H1 (cell line): ENCODE results near the gene SLC25A24. TPM values are rescaled to one million over a fixed set of nuclear protein-coding genes. Genes with fewer than 3 reads are reported as not detected.
A peak's percentile ranks its signal among the peaks of the same experiment; 100 is the strongest.

Experiments
- ASH2L ChIP-seq: fragments of 200-600, 300-600 bp; sonication (generic); IDR thresholded peaks from one replicate; pipeline ENCODE4 v1.7.1; 2017; ENCODE audit warnings: low read length
- BACH1 ChIP-seq: IDR thresholded peaks from 2 replicates; pipeline ENCODE4 v1.6.1; 2012; ENCODE audit warnings: low read length, improper control_type of control experiment
- CBX8 ChIP-seq: fragments of 300-800, 300-1000 bp; sonication (generic); IDR thresholded peaks from 2 replicates; pipeline ENCODE4 v1.7.1; 2016; ENCODE audit warnings: low read depth, low read length, borderline replicate concordance
- CREB1 ChIP-seq: IDR thresholded peaks from 2 replicates; pipeline ENCODE4 v1.6.1; 2012; ENCODE audit warnings: inconsistent platforms
- FOSL1 ChIP-seq: IDR thresholded peaks from 2 replicates; pipeline ENCODE4 v1.6.1; 2011; ENCODE audit warnings: mild to moderate bottlenecking, low read depth, low read length, moderate library complexity; ENCODE audit not compliant: insufficient read depth
- HDAC2 ChIP-seq, 2 experiments: fragments of 300-600 bp in 1 of 2; sonication (generic) in 1 of 2; IDR thresholded peaks; 2 replicates each; pipeline ENCODE4 v1.6.1; 2011 to 2012; ENCODE audit warnings: low read depth in 2 of 2, low read length in 2 of 2, mild to moderate bottlenecking in 2 of 2, moderate library complexity in 2 of 2, borderline replicate concordance in 1 of 2, inconsistent platforms in 1 of 2
- JUN ChIP-seq: IDR thresholded peaks from 2 replicates; pipeline ENCODE4 v1.6.1; 2011; ENCODE audit warnings: low read depth, mild to moderate bottlenecking, improper control_type of control experiment, low read length
- MAFK ChIP-seq: IDR thresholded peaks from 2 replicates; pipeline ENCODE4 v1.6.1; 2012; ENCODE audit warnings: low read depth, mild to moderate bottlenecking, improper control_type of control experiment, low read length
- SAP30 ChIP-seq: fragments of 300-600 bp; sonication (generic); IDR thresholded peaks from 2 replicates; pipeline ENCODE4 v1.7.1; 2012; ENCODE audit warnings: low read length, moderate library complexity, mild to moderate bottlenecking, inconsistent platforms; ENCODE audit not compliant: insufficient read depth, insufficient replicate concordance
- TBP ChIP-seq: IDR thresholded peaks from 2 replicates; pipeline ENCODE4 v1.6.1; 2011; ENCODE audit warnings: low read depth, low read length, improper control_type of control experiment
- ZNF274 ChIP-seq: IDR thresholded peaks from 2 replicates; pipeline ENCODE4 v1.7.0; 2012; ENCODE audit warnings: low read length, borderline replicate concordance; ENCODE audit errors: extremely low read depth
- polyA plus RNA-seq, 7 experiments: library from polyadenylated mRNA; depleted of rRNA in 3 of 7; stranded (reverse) in 5 of 7; unstranded in 2 of 7; fragments of >200 nt in 5 of 7; fragments of 200-250 nt in 2 of 7; gene quantifications; 1 replicate in 5 of 7; 2 replicates in 1 of 7; 4 replicates in 1 of 7; pipeline versions ENCODE4 v1.2.1 to v1.2.3, GENCODE V29; 2011 to 2013; ENCODE audit warnings: missing spikeins in 2 of 7, mixed read lengths in 2 of 7
- total RNA-seq: library from RNA; stranded (reverse); fragmentation: NEBNext Ultra II Directional; extraction: Animal tissue kit (Norgen Biotek cat#: 25700); gene quantifications from 2 replicates; pipeline ENCODE4 v1.2.1, GENCODE V29; 2021
- TF ChIP-seq, protein P1 (sequence below): fragments of 300-600 bp; sonication (generic); IDR thresholded peaks from 2 replicates; pipeline ENCODE4 v1.7.1; 2012; ENCODE audit warnings: low read length, moderate library complexity, mild to moderate bottlenecking, inconsistent platforms; ENCODE audit not compliant: insufficient replicate concordance

The SLC25A24 gene
- total and polyA plus RNA-seq, 2 of the 8 experiments (the other 6 are each of a cell fraction or from before 2014, with no cell fraction given): 13.6 to 40.6 TPM

DNA sequence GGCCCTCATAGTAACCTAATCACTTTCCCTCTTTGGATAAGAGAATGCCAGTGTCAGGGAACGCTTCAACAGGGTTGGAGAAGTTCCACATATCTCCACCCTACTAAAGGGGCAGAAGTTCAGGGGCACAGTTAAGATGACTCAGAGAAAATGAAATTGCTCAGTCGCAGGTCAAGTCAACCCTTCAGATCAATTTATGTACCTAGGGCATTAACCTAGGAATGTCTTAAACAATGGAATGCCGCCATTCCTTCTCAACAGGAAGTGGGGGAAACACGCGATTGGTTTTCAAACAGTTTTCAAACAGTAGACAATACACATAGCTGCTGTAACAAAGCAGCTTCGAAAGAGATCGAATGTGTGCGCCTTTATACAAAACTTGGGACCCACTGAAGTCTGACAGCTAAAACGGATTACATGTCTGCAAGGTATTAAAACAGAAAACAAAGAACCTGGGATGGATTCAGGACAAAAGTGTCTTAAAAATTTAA lies 897 bp downstream of the SLC25A24 start (continued):
- TF ChIP-seq FOSL1: no peak
- no peak for TF ChIP-seq SAP30
- TF ChIP-seq CREB1: no peak
- no peak for TF ChIP-seq CBX8
- TF ChIP-seq, protein P1, sequence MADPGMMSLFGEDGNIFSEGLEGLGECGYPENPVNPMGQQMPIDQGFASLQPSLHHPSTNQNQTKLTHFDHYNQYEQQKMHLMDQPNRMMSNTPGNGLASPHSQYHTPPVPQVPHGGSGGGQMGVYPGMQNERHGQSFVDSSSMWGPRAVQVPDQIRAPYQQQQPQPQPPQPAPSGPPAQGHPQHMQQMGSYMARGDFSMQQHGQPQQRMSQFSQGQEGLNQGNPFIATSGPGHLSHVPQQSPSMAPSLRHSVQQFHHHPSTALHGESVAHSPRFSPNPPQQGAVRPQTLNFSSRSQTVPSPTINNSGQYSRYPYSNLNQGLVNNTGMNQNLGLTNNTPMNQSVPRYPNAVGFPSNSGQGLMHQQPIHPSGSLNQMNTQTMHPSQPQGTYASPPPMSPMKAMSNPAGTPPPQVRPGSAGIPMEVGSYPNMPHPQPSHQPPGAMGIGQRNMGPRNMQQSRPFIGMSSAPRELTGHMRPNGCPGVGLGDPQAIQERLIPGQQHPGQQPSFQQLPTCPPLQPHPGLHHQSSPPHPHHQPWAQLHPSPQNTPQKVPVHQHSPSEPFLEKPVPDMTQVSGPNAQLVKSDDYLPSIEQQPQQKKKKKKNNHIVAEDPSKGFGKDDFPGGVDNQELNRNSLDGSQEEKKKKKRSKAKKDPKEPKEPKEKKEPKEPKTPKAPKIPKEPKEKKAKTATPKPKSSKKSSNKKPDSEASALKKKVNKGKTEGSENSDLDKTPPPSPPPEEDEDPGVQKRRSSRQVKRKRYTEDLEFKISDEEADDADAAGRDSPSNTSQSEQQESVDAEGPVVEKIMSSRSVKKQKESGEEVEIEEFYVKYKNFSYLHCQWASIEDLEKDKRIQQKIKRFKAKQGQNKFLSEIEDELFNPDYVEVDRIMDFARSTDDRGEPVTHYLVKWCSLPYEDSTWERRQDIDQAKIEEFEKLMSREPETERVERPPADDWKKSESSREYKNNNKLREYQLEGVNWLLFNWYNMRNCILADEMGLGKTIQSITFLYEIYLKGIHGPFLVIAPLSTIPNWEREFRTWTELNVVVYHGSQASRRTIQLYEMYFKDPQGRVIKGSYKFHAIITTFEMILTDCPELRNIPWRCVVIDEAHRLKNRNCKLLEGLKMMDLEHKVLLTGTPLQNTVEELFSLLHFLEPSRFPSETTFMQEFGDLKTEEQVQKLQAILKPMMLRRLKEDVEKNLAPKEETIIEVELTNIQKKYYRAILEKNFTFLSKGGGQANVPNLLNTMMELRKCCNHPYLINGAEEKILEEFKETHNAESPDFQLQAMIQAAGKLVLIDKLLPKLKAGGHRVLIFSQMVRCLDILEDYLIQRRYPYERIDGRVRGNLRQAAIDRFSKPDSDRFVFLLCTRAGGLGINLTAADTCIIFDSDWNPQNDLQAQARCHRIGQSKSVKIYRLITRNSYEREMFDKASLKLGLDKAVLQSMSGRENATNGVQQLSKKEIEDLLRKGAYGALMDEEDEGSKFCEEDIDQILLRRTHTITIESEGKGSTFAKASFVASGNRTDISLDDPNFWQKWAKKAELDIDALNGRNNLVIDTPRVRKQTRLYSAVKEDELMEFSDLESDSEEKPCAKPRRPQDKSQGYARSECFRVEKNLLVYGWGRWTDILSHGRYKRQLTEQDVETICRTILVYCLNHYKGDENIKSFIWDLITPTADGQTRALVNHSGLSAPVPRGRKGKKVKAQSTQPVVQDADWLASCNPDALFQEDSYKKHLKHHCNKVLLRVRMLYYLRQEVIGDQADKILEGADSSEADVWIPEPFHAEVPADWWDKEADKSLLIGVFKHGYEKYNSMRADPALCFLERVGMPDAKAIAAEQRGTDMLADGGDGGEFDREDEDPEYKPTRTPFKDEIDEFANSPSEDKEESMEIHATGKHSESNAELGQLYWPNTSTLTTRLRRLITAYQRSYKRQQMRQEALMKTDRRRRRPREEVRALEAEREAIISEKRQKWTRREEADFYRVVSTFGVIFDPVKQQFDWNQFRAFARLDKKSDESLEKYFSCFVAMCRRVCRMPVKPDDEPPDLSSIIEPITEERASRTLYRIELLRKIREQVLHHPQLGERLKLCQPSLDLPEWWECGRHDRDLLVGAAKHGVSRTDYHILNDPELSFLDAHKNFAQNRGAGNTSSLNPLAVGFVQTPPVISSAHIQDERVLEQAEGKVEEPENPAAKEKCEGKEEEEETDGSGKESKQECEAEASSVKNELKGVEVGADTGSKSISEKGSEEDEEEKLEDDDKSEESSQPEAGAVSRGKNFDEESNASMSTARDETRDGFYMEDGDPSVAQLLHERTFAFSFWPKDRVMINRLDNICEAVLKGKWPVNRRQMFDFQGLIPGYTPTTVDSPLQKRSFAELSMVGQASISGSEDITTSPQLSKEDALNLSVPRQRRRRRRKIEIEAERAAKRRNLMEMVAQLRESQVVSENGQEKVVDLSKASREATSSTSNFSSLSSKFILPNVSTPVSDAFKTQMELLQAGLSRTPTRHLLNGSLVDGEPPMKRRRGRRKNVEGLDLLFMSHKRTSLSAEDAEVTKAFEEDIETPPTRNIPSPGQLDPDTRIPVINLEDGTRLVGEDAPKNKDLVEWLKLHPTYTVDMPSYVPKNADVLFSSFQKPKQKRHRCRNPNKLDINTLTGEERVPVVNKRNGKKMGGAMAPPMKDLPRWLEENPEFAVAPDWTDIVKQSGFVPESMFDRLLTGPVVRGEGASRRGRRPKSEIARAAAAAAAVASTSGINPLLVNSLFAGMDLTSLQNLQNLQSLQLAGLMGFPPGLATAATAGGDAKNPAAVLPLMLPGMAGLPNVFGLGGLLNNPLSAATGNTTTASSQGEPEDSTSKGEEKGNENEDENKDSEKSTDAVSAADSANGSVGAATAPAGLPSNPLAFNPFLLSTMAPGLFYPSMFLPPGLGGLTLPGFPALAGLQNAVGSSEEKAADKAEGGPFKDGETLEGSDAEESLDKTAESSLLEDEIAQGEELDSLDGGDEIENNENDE: no peak
- no peak for TF ChIP-seq ZNF274
- peak; percentile 33 for TF ChIP-seq ASH2L
- TF ChIP-seq MAFK: no peak
- 0 out of 2 replicates have a peak, but pooled peaks have one; percentile 37 for TF ChIP-seq BACH1
- TF ChIP-seq TBP: no peak
- TF ChIP-seq HDAC2 (IDR thresholded peaks at IDR 0.05; ENCODE audit: borderline replicate concordance in 1 of 2, low read depth in 2 of 2, low read length in 2 of 2): no peak
- TF ChIP-seq JUN: no peak
